ENCODE measurements around the gene TK1.

GRCh38 chr17:78185981-78186691 lies 716 bp downstream of the TK1 start:
- TF ChIP-seq, protein P1, sequence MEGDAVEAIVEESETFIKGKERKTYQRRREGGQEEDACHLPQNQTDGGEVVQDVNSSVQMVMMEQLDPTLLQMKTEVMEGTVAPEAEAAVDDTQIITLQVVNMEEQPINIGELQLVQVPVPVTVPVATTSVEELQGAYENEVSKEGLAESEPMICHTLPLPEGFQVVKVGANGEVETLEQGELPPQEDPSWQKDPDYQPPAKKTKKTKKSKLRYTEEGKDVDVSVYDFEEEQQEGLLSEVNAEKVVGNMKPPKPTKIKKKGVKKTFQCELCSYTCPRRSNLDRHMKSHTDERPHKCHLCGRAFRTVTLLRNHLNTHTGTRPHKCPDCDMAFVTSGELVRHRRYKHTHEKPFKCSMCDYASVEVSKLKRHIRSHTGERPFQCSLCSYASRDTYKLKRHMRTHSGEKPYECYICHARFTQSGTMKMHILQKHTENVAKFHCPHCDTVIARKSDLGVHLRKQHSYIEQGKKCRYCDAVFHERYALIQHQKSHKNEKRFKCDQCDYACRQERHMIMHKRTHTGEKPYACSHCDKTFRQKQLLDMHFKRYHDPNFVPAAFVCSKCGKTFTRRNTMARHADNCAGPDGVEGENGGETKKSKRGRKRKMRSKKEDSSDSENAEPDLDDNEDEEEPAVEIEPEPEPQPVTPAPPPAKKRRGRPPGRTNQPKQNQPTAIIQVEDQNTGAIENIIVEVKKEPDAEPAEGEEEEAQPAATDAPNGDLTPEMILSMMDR (IDR thresholded peaks at IDR 0.05): no peak
- TF ChIP-seq EP300 (IDR thresholded peaks at IDR 0.05; ENCODE audit: low read depth) (no peak), POLR2AphosphoS5 (IDR thresholded peaks at IDR 0.05) (peak in 2 of 3 donors; percentile 14 to 36)
